Ovary (tissue), 3 donors: Measurements from ENCODE around the gene STPG3.

Experiments
- CTCF ChIP-seq, 3 donors: fragments of 450-650 bp in 2 of 3; fragments of 200-600 bp in 1 of 3; IDR thresholded peaks; one replicate each; pipeline versions ENCODE4 v1.5.1 to v1.8.0; 2016 to 2022; ENCODE audit warnings: antibody characterized with exemption in 3 of 3, mild to moderate bottlenecking in 1 of 3
- EP300 ChIP-seq: sonication (generic); formaldehyde crosslinking; IDR thresholded peaks from one replicate; pipeline ENCODE4 v1.6.1; 2017; ENCODE audit warnings: antibody characterized with exemption
- POLR2A ChIP-seq: fragments of 450-650 bp; IDR thresholded peaks from one replicate; pipeline ENCODE4 v1.6.1; 2017; ENCODE audit warnings: antibody characterized with exemption, mild to moderate bottlenecking, moderate library complexity
- donor health status: DM: no; HTN: no; CAD: no.

DNA sequence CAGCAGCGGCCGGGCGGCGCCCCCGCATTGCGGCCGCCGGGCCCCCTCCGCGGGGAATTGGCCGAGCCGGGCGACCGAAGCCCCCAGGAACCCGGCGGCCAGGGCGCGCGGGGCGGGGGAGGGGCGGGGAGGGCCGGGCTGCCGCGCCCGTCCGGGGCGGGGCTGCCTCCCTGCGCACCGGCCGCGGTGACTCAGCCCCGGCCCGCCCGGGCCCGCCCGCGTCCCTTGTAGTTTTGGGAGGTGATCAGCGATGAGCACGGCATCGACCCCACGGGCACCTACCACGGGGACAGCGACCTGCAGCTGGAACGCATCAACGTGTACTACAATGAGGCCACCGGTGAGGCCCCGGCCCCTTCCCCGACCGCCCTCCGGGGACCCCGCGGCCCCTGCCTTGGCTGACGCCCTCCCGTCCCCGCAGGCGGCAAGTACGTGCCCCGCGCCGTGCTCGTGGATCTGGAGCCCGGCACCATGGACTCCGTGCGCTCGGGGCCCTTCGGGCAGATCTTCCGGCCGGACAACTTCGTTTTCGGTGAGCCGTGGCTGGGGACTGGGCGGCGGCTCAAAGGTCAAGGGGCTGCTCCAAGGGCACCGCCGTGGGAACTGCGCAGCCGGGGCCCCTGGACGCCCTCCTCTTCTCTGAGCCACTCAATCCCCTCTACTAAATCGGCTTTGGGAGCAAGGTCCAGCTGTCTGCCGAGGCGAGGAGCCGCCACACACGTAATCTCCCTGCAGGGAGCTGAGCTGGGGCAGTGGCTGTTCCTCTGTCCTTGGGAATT is 9.4 kb upstream of the STPG3 start:
- TF ChIP-seq CTCF (IDR thresholded peaks at IDR 0.05) (no peak), EP300 (no peak), POLR2A (no peak)
